Mesothelial cell of epicardium (in vitro differentiated cells): Measurements from ENCODE around the gene MASP1. TPM values are rescaled to one million over a fixed set of nuclear protein-coding genes. Genes with fewer than 3 reads are reported as not detected.

Experiments used
- DNase-seq, 2 experiments: peaks; one replicate each; pipeline ENCODE4 v3.0.0; 2021; ENCODE audit warnings: low spot score in 2 of 2; ENCODE audit not compliant: unreplicated experiment in 2 of 2
- H3K27ac Mint-ChIP-seq: 2 replicates; pipeline ENCODE4 v1.8.0; 2021; ENCODE audit warnings: mixed read lengths
- H3K27me3 Mint-ChIP-seq: 2 replicates; pipeline ENCODE4 v1.8.0; 2021; ENCODE audit warnings: low read depth, mixed read lengths
- H3K36me3 Mint-ChIP-seq: 2 replicates; pipeline ENCODE4 v1.8.0; 2021; ENCODE audit warnings: mixed read lengths
- H3K4me1 Mint-ChIP-seq: 2 replicates; pipeline ENCODE4 v1.8.0; 2021; ENCODE audit warnings: mixed read lengths
- H3K4me3 Mint-ChIP-seq: 2 replicates; pipeline ENCODE4 v1.8.0; 2021; ENCODE audit warnings: mild to moderate bottlenecking, moderate library complexity, mixed read lengths
- H3K9me3 Mint-ChIP-seq: 2 replicates; pipeline ENCODE4 v1.8.0; 2021; ENCODE audit warnings: mixed read lengths
- CTCF ChIP-seq: fragments of 200-600 bp; sonication (generic); IDR thresholded peaks from one replicate; pipeline ENCODE4 v1.5.0; 2021; ENCODE audit warnings: antibody characterized with exemption; ENCODE audit not compliant: unreplicated experiment
- total RNA-seq: library from RNA; stranded (reverse); gene quantifications from 3 replicates; pipeline ENCODE4 v1.2.1, GENCODE V29; 2021

MASP1 gene
- total RNA-seq, 1 donor from 2014 or later: 2.4 TPM

- no peaks in the 10 kb centered on the region for H3K36me3 Mint-ChIP-seq
- H3K27me3 Mint-ChIP-seq: no peaks in the 10 kb centered on the region
- peaks cover 7% of the 10 kb centered on the region for H3K9me3 Mint-ChIP-seq
- H3K4me1 Mint-ChIP-seq: no peaks in the 10 kb centered on the region
- H3K4me3 Mint-ChIP-seq: no peak overlapping the region
- H3K27ac Mint-ChIP-seq: no peak overlapping the region
- no peak for TF ChIP-seq CTCF
- DNase-seq: no peak
Measured at GRCh38 chr3:187257992-187258692, 33.4 kb downstream of the MASP1 start.

- H3K27ac Mint-ChIP-seq: no peak overlapping the region
- no peaks in the 10 kb centered on the region for H3K4me1 Mint-ChIP-seq
- no peak for DNase-seq
- no peak overlapping the region for H3K4me3 Mint-ChIP-seq
- no peak for TF ChIP-seq CTCF
- no peaks in the 10 kb centered on the region for H3K27me3 Mint-ChIP-seq
- H3K9me3 Mint-ChIP-seq: peaks cover 7% of the 10 kb centered on the region
- no peaks in the 10 kb centered on the region for H3K36me3 Mint-ChIP-seq
Measured at GRCh38 chr3:187257471-187257870, 34.1 kb downstream of the MASP1 start.

GRCh38 chr3:187256051-187256616 is 35.4 kb downstream of the MASP1 start:
- Mint-ChIP-seq H3K4me3 (no peak overlapping the region), H3K4me1 (no peaks in the 10 kb centered on the region), H3K9me3 (no peaks in the 10 kb centered on the region), H3K27me3 (no peaks in the 10 kb centered on the region), H3K36me3 (no peaks in the 10 kb centered on the region), H3K27ac (no peak overlapping the region)
- peak; percentile 36 for TF ChIP-seq CTCF
- no peak for DNase-seq

GRCh38 chr3:187255314-187255713 is 36.2 kb downstream of the MASP1 start:
- H3K27ac Mint-ChIP-seq: no peak overlapping the region
- H3K9me3 Mint-ChIP-seq: no peaks in the 10 kb centered on the region
- H3K36me3 Mint-ChIP-seq: no peaks in the 10 kb centered on the region
- no peaks in the 10 kb centered on the region for H3K4me1 Mint-ChIP-seq
- TF ChIP-seq CTCF: no peak
- DNase-seq: no peak
- no peaks in the 10 kb centered on the region for H3K27me3 Mint-ChIP-seq
- H3K4me3 Mint-ChIP-seq: no peak overlapping the region

GRCh38 chr3:187252311-187252710 is 39.2 kb downstream of the MASP1 start:
- Mint-ChIP-seq H3K36me3 (no peaks in the 10 kb centered on the region), H3K9me3 (no peaks in the 10 kb centered on the region), H3K27me3 (peaks cover 1% of the 10 kb centered on the region), H3K4me1 (no peaks in the 10 kb centered on the region), H3K27ac (no peak overlapping the region), H3K4me3 (no peak overlapping the region)
- no peak for DNase-seq
- TF ChIP-seq CTCF: no peak
